GM21367 (cell line): Measurements from ENCODE around the gene FILIP1.
"Not testable (repeated sequence)": the region's sequence is repeated elsewhere in the genome, so short reads cannot be mapped to it uniquely, and the experiment has no call there.

Experiments used
- ATAC-seq: cut with Tn5 transposase; IDR thresholded peaks from one replicate; pipeline ENCODE4 v1.9.1; 2021; ENCODE audit not compliant: unreplicated experiment

The FILIP1 gene

DNA sequence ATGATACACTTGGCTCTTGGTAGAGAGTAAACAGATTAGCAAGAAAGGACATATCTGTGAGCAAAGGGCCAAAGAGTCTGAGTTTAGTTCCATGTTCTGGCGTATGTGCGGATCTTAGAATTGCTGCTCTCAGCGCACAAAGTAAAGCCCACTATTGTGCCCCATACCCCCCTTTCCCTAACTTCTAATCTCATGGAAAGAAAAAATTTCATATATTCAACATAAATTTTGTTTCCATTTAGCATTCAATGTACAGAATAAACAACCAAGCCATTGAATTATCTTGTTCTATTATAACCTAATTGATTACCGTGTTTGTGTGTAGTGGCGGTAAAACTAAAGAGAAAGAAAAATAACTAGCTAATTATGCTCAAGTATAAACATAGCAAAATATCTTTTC, 30.5 kb downstream of the FILIP1 start:
- no peak for ATAC-seq

GRCh38 chr6:75460681-75461080, 32.9 kb downstream of the FILIP1 start:
- ATAC-seq = no peak

GRCh38 chr6:75458895-75459294, 34.7 kb downstream of the FILIP1 start:
- ATAC-seq = no peak

- no peak for ATAC-seq
These were observed 42.7 kb downstream of the FILIP1 start for GRCh38 chr6:75450903-75451302.

GRCh38 chr6:75449630-75450206, 43.9 kb downstream of the FILIP1 start:
- ATAC-seq = no peak

GRCh38 chr6:75446241-75446880, 47.2 kb downstream of the FILIP1 start:
- no peak for ATAC-seq

DNA sequence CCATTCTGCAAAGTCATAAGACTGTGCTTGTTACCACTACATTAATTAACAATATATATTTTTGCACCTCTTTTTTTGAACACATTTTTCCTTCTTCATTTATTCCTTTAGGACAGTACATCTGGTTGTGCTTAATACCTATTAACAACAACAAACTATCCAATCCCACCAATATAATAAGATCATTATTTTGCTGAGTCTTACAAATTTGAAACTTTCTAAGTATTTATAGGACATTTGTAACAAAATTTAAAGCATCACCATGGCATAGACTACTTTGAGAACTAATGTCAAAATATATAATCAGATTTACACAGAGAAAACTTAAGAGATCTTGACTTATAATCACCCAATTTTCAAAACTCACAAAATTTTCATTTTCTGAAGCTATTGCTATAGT, 47.9 kb downstream of the FILIP1 start:
- no peak for ATAC-seq

DNA sequence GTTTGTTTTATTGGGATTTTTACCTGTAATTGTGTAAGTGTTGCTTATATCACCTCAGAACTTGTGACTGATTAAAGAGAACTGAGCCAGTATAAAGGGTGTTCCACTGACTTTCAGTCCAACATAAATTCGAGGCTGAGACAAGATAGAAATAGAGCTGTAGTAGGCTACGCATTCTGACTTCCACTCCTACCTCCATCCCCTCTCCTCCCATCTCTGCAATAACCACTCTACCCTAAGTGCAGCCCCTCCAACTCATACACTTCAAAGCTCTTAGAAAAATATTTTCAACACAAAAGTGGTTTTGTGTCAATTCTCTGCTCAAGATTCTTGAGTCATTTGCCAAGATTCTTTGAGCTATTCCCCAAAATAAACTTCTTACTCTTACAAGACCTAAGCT, 48.7 kb downstream of the FILIP1 start:
- ATAC-seq = no peak

- ATAC-seq = not testable (repeated sequence)
These were observed 51.7 kb downstream of the FILIP1 start for GRCh38 chr6:75441883-75442282.

GRCh38 chr6:75441479-75441878, 52.1 kb downstream of the FILIP1 start:
- not testable (repeated sequence) for ATAC-seq

- no peak for ATAC-seq
These were observed 55.0 kb downstream of the FILIP1 start for GRCh38 chr6:75438442-75439116.

DNA sequence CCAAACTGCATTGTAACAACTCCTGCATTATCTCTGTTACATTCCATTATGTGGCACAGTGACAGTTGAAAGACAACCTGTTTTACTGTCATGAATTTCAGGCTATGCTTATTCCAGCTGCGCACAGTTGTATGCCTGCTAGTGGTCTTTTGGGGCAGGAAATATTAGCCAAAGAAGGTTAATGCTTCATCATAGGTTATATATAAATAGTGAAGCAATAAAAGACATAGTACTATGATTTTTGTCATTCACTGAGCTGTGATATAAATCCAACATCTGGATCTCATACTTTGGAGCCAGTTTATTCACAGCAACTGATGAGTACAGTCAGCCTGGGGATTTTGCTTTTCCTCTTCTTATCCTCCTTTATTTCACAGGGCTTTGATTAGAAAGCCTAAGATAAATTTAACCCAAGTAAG, 55.6 kb downstream of the FILIP1 start:
- ATAC-seq = no peak

GRCh38 chr6:75437421-75437891, 56.1 kb downstream of the FILIP1 start:
- ATAC-seq = no peak

- ATAC-seq = no peak
These were observed 56.7 kb downstream of the FILIP1 start for GRCh38 chr6:75436869-75437268.

- not testable (repeated sequence) for ATAC-seq
These were observed 60.8 kb downstream of the FILIP1 start for GRCh38 chr6:75432809-75433208.

DNA sequence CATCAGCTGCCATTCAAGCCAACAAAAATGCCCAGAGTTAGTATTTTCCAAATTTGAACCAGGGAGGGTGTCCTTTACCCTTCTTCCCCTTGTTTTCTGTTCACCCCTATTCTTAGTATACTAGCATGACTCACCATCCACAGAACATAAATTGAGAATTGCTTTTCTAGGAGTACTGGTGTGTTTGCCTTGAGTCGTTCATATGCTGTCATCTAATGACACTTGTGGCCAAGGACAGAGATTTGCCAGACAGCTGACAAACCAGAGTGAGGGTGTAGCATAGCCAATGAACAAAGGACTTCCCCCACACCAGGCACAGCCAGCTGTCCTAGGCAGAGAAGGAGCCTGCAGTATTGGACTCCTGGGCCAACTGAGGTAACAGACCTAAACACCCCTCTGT, 62.2 kb downstream of the FILIP1 start:
- no peak for ATAC-seq

DNA sequence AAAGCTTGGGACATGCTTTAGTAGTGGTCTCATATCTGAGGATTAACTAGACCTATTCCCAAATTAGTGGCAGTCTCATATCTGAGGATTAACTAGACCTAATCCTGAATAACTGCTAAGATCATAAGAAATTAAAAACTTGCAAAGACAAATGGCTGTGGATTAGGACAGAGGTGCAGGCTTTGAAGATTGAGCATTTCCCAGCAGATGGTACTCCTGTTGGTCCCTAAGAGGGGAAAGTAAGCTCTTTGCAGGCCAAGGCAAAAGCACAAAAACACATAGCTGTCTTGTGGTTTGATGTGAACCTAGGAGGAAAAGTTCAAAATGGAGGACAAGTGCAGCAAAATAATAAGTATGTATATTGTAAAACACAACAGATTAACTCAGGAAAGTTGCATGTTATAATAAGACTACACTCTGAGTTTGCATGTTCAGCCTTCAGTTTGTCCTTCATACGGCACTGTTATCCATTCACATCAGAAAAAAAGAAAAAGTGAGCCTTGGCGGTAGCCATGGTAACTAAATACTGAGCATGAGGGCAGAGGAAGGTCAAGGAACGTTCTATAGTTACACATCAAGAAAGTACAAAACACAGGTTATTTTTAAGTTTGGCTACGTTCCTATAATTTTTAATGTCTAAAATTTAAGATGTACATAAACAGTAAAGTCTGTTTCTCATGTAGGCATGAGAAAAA, 62.8 kb downstream of the FILIP1 start:
- no peak for ATAC-seq

GRCh38 chr6:75429061-75429703, 64.4 kb downstream of the FILIP1 start:
- ATAC-seq = no peak

GRCh38 chr6:75428204-75428603, 65.4 kb downstream of the FILIP1 start:
- ATAC-seq = no peak

GRCh38 chr6:75427329-75427728, 66.3 kb downstream of the FILIP1 start:
- no peak for ATAC-seq
